Measurements from ENCODE around the gene BOD1L1. TPM values are rescaled to one million over a fixed set of nuclear protein-coding genes. Genes with fewer than 3 reads are reported as not detected.

Gene BOD1L1
- total RNA-seq, 1 experiment from 2014 or later = 10.9 TPM

DNA sequence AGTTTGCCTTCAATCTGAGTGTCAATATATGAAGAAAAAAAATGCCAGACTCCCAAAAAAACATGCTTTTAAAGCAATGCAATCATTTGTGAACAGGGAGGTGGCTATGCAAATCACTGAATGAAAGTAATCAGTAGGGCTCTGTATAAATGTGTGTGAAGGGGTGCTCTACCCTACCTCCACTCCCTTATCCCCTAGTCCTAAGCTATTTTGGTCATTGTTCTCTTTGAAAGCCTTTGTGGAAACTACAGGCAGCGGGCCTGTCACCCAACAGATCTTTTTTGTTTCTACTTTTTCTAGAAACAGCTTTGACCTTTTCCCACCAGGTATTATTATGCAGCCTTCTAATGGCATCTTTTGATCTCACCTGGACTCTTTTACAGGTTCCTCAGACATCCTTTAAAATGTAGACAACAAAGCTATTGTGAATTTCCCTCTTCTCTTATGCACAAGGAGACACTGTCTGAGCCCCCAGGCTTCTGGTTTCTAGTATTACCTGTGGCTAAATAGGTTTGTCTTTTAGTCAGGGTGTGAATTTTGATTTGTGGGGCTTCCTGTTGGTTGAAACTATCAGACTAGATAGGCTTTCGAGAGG lies 9.2 kb downstream of the BOD1L1 start:
- no peak for DNase-seq (ENCODE audit: low read depth)

DNA sequence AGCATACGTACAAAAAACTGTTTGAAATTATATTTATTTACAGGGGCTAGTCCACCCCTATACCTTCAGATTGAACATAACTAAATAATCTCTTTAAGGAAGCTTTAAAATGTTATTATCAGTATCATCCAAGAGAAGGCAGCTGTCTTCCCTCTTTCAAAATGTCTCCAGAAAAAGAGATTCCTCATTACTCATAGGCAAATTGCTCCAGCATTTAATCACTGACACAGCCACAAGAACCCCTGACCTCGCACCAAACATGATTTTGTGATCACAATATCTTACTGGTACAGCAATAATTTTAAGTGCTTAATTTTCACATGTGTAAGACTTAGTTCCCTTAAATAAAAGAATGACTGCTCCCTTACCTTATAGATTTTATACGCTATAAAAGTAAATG lies 9.7 kb downstream of the BOD1L1 start:
- no peak for DNase-seq (ENCODE audit: low read depth)

DNA sequence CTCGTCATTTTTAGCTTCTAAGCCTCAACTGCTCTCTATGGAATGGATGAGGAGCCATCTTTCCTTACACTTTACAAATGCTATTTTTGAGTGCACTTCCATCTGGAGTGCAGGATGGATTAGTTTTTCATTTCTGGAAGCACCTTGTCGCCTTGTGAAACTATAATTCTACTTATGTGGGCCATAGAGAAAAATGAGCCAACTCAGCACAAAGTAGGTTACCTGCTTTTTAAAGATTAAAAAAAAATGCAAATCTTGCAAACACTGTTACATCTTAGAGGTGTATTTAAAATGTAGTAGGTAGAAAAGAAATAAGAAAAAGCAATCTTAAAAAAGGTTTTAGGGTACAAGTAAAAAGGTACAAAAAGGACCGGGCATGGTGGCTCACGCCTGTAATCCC lies 10.9 kb downstream of the BOD1L1 start:
- DNase-seq (ENCODE audit: low read depth) = no peak

DNA sequence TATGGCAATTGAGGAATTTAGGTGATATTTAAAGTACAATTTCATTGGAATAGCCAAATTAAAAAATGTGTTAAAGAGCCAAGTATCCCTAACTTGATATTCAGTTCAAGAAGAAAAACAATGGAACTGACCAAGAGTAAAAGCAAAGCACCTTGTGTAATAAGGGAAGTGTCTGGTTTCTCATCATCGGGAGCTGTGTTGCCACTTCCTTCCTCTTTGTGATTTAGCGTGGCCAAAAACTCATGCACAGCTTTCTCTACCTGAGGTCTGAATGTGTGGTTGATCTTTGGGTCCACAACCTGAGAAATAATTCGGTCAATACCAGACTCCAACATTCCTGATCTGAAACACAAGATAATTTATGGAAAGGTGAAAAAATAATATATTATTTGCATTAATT lies 12.4 kb downstream of the BOD1L1 start:
- DNase-seq (ENCODE audit: low read depth) = no peak

DNA sequence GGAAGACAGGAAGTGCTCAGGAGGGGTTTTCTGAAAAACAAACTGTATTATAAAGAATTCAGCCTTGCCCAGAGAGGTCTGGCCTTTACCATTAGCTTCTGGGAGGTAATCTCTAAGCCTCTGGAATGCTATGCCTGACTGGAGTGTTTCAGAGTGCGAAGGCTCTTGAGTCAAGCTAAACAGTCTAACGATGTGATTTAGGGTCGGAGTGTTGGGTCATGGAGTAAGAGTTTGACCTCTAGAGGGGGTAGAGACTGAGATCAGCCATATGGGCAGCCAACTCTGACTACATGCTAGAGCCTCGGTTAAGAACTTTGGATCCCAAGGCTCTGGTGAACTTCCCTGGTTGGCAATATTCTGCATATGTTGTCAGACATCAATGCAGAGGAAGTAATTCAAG lies 15.0 kb downstream of the BOD1L1 start:
- no peak for DNase-seq (ENCODE audit: low read depth)

DNA sequence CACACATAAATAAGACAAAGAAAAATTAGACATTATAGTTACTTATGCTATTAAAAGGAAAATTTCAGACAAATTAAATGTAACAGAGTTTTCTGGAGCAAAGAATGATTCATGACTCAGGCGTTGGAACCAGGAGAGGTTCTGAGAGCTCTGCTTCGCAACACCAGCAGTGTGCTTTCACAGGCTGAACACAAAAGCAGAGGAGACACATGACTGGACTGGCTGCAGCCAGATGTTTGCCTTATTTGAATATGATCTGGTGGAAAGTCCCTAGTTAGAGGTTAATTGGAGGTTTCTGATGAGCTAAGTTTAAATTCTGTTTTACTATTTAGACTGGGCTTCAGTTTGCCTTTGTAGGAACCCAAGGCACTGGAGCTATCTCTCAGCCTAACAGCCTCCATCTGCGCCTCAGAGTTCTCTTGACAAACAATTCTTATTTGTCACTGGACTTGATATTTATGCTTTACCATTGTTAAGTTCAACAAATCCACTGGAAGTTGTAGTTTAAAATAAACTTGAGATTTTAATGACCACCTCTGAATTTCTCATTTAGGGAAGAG lies 16.2 kb downstream of the BOD1L1 start:
- peak; percentile 53 for DNase-seq (ENCODE audit: low read depth)

DNA sequence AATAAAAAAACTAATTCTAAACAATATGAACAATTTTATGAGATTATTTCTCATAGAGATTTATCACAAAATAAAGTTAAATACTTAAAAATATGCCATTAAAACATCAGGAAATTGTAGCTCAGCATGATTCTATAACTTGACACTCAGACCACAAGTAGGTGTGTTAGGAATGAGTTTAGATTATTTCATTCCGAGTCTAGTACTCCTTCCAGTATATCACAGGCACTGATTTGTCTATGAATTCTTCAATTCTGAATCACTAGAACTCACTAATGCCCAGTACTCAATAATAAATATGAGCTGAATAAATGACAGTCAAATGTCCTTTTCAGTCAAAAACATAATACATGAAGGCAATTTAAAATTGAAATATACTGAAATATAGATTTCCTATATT lies 22.2 kb downstream of the BOD1L1 start:
- no peak for DNase-seq (ENCODE audit: low read depth)

DNA sequence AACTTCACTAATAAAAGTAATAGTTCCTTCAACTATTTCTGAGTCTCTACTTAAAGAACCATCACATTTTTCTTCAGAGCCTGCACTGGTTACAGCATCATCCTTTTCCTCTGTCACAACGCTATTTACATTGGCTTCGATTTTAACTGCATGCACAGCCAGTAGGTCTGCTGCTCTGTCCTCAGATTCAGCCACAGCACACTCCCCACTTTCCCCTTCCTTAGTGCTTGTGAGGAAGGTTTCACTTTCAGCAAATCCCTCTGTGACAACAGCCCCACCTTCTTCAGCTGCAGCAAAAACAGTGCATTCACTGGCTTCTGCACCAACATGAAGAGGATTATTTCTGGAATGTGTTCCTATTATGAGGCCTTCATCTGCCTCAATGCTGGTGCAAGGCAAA lies 25.7 kb downstream of the BOD1L1 start:
- no peak for DNase-seq (ENCODE audit: low read depth)

DNA sequence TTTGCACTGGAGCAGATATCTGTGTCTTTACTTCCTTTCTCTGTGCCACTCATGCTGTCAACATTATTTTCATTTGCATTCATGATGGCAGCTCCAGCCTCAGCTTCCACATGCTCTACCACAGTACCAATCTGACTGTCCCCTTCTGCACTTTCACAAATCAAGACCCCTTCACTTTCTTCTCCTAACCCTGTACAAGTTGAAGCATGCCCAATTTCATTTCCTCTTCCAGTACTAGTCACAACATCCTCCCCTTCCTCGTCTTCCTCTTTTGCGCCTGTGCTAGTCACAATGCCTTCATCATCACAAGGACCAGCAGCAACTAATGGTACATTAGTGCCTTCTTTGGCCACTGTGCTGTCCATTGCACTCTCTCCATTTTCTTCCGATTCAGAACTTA lies 26.5 kb downstream of the BOD1L1 start:
- DNase-seq (ENCODE audit: low read depth) = no peak

DNA sequence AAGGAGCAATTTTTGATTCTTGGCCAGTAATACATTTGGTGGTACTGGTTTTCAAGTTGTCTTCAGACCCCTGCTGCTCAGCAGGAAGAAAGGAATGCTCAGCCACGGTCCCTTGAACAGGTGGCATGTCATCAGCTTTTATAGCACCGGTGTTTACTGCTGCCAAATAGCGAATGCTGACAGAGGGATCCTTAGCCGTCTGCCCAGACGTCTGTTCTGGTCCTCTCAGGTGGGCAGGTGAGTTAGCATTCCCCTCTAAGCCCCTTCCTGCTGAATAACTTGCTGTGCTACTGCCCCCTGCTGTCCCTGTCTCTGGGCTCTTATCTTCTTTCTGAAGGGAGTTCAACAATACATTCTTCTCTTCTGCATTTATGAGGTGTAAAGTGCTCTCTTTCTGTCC lies 28.4 kb downstream of the BOD1L1 start:
- DNase-seq (ENCODE audit: low read depth) = no peak

DNA sequence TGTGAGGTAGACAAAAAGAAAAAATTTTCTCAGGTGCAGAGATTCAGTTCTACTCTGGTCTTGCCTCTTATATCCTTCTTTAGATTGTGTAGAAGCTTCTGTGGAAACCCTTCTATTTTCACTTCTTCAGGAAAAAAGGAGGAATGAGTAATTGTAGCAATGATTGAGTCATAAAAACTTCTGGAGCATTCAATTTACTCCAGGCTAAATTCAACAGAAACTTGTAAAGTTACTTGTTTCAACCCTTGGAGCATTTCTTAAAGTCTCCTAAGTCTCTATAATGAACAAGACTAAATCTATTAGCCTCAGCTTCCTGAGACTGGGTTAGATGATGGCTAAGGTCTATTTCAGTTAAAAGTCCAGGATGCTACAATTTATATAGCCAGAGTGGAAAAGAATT lies 29.9 kb downstream of the BOD1L1 start:
- peak; percentile 20 for DNase-seq (ENCODE audit: low read depth)

DNA sequence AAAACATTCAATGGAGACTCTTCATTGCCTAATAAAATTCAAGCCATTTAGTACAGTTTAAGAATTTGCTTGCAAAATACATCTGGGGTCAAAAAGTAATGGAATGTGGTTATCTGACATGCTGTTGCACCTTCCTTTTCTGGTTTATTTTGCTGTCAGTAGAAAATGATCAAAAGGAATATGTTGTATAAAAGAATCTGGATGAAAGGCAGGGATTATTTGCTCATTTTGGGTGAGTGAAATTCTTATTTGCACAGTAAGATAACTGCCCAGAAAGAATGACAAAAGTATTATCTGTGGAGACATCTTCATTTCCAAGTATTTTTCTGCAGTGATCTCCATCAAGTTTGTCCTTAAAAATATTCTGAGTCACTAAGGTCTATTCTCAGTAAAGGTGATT lies 30.4 kb downstream of the BOD1L1 start:
- no peak for DNase-seq (ENCODE audit: low read depth)

DNA sequence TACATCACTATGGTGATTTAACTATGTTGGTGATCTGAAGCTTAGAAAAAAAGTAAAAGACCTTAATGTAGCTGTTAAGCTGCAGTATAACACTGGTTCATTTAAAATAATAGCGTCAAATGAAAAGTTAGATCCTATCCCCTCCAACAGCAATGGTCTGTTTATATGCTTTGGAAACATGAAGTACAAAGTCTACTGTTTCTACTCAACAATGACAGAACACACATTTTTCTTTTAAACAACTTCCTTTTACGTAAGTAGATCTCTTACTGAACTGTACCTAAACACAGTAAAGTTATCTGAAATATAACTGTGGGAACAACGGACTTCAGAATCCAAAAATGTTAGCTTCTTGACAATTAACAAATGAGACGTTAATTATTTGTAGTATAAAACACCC lies 35.3 kb downstream of the BOD1L1 start:
- no peak for DNase-seq (ENCODE audit: low read depth)

DNA sequence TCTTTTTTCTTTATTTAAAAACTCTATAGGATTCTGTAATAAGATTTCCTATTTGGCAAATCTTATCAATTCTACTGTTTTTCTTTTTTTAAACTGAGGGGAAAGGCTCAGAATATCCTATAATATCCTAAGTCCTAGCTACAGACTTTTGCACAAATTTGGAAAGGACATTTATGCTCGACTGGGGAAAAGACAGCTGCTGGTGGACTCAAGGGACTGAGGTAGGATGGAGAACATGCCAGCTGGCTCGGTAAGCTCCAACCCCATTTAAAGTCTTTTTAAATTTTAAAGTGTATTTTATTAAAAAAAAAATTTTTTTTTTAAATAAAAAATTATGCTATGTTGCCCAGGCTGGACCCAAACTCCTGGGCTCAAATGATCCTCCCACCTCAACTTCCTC lies 36.8 kb downstream of the BOD1L1 start:
- no peak for DNase-seq (ENCODE audit: low read depth)

DNA sequence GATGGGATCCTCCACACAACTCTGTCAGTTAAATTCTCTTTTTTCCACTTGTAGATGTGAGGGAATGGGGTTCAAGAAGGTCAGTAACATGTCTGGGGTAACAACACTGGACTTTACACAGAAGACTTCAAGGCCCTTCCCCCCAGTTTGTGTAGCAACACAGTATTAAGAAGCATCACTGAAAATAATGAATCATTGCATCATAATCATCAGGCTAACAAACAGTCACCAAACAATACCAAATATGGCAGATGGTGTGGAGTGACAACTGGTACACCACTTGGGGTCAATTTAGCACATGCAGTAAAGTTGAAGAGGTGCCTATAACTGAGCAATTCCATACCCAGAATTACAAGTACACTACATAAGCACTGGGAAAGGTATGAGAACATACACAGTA lies 38.6 kb downstream of the BOD1L1 start:
- no peak for DNase-seq (ENCODE audit: low read depth)

DNA sequence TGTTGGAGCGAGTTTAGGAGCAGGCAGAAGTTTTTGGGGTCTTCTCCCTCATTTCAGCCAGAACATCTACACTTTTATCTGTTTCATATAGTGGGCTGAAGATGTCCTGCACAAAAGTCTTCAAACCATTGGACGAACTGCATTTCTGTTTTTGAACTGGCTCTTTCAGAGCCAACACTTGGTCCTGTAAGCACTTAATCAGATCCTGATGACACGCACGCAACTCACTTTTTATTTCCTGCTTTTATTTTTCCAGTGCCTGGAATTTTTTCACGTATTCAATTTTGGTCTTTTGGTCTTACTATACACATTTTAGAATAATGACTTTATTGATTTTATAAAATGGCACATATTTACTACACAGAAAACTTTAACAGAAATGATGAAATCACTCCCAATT lies 43.0 kb downstream of the BOD1L1 start:
- DNase-seq (ENCODE audit: low read depth) = no peak

DNA sequence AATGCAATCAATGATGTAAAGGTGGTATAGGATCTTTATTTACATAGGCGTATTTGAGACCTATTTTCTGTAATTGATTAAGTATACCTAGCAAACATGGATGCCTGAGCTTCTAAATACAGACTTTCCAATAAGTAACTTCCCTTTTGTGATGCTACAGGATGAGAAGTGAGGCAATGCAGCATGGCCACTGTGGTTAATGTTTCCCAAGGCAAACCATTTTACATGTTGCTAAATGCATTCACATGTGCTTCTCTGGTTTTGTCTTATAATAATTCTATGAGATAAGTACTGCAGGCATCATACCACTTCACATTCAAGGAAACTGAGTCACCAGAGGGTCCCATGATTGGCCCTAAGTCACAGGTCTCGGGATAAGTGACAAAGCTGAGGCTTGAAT lies 47.5 kb downstream of the BOD1L1 start:
- no peak for DNase-seq (ENCODE audit: low read depth)

DNA sequence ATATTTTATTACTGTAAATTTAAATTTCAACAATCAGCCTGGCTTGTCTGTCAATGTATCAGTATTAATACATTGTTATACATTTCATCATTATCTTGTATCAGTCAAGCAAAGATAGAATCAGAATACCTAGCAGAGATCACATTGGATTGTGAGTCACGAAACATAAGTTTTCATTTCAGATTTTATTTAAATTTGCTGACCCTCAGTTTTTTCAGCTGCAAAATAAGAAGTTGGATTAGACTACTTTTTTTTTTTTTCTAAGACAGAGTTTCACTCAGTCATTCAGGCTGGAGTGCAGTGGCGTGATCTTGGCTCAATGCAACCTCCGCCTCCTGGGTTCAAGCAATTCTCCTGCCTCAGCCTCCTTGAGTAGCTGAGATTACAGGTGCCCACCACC lies 49.9 kb downstream of the BOD1L1 start:
- DNase-seq (ENCODE audit: low read depth) = no peak

DNA sequence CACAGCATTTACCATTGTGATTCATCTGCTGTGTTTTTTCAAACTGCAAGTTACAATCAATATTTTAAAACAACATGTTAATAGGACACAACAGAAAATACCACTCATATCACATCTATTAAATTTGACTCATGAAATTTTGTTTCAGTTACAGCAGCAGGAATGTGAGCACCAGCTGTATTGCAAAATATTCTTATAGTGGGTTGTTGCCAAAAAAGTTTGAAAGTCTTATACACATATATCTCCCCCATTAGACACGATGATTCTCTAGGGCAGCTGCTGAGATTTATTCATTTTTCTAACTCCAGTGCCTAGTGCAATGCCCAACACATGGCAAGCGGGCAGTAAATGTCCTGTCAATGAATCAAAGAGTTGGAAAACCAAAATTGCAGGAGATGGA lies 56.6 kb downstream of the BOD1L1 start:
- no peak for DNase-seq (ENCODE audit: low read depth)

DNA sequence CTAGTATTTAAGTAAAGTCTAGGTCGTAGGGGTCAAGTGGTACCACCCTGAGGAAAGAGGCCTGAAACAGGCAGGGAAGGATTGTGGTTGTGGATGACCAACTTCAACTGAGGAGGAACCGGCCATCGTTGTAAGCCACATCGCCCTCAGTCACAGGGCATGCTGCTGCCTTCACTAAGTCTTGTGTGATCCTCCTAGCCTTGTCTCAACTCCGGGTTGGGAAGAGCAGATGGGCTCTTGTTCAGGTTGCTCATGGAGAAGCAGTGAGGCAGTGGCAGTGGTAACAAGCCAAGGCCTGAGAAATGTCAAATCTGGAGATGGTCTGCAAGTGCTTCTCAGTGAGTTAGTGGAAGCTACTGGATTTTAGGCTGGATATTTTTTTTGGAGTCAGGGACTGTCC lies 60.4 kb downstream of the BOD1L1 start:
- no peak for DNase-seq (ENCODE audit: low read depth)

DNA sequence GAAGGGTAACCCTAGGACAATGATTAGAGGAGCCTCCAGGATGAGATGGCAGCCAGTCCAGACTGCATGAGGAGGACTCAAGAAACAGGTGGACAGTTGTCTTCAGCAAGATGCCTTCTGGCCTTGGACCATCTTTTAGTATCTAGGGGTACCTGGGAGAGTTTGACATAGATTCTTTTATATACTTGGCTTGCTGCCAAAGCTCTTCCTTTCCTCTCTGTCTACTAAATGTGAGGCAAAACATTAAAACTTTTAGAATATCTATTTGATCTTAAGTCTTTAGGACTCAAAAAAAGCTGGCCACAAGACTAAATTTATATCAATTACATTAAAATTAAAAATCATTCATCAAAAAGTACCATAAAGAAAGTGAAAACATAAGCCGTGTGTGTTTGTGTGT lies 64.6 kb downstream of the BOD1L1 start:
- DNase-seq (ENCODE audit: low read depth) = no peak

DNA sequence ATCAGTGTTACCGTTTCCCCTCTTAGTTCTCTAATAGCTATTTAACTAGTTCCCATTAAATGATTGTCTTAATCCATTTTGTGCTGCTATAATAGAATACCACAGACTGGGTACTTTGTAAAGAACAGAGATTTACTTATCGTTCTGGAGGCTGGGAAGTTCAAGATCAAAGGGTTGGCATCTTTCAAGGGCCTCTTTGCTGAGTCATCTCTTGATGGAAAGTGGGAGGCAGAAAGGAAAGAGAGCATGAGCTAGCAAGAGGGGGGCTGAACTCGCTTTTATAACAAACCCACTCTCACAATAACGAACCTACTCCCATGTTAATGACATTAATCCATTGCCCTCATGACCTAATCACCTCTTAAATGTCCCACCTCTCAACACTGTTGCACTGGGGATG lies 65.9 kb downstream of the BOD1L1 start:
- DNase-seq (ENCODE audit: low read depth) = peak; percentile 45

DNA sequence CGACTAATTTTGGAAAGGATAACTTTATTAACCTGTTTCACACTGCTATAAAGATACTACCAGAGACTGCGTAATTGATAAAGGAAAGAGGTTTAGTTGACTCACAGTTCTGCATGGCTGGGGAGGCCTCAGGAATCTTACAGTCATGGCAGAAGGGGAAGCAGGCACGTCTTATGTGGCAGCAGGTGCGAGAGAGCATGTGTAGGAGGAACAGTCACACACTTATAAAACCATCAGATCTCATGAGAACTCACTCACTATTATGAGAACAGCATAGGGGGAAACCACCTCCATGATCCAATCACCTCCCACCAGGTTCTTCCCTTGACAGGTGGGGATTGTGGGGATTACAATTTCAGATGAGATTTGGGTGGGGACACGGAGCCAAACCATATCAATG lies 67.4 kb downstream of the BOD1L1 start:
- DNase-seq (ENCODE audit: low read depth) = peak; percentile 19

DNA sequence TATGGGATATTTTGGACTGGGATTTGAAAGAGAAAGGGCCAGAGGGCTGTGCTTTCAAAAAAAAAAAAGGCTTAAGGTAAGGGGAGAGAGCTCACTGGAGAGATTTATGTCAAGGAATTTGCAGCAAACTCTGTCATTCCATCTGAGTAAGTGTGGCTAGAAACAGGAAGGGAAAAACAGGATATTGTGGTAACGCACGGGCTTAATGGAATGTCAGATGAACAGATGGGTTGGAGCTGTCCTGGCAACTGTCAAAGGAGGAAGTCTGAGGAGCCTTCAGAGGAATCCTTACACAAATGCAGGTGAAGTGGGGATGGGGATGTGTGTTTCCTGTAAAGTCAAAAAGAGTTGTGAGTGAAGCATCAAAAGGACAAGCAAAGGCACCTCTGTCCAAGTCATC lies 68.1 kb downstream of the BOD1L1 start:
- DNase-seq (ENCODE audit: low read depth) = peak; percentile 90
